Hepatocyte (in vitro differentiated cells): ENCODE results near the gene PPP2R3A. TPM values are rescaled to one million over a fixed set of nuclear protein-coding genes. Genes with fewer than 3 reads are reported as not detected.

Source experiments
- DNase-seq: peaks from one replicate; pipeline ENCODE4 v3.0.0-alpha.2; 2016; ENCODE audit warnings: low spot score
- H2AFZ ChIP-seq: fragments of 200-600 bp; sonication (generic); 2 replicates; pipeline ENCODE4 v1.6.0; 2016; ENCODE audit warnings: antibody characterized with exemption, mild to moderate bottlenecking
- H3K27ac ChIP-seq: fragments of 200-600 bp; sonication (generic); 2 replicates; pipeline ENCODE4 v1.5.1; 2016; ENCODE audit warnings: mild to moderate bottlenecking
- H3K27me3 ChIP-seq: fragments of 200-600 bp; sonication (generic); 2 replicates; pipeline ENCODE4 v1.6.1; 2016
- H3K36me3 ChIP-seq: fragments of 200-600 bp; sonication (generic); replicated peaks from 2 replicates; pipeline ENCODE4 v1.5.1; 2016; ENCODE audit warnings: low read depth; ENCODE audit not compliant: insufficient read depth
- H3K4me1 ChIP-seq: fragments of 200-600 bp; sonication (generic); 2 replicates; pipeline ENCODE4 v1.5.1; 2016; ENCODE audit warnings: mild to moderate bottlenecking, moderate library complexity; ENCODE audit not compliant: insufficient read depth
- H3K4me2 ChIP-seq: fragments of 200-600 bp; sonication (generic); 2 replicates; pipeline ENCODE4 v1.6.0; 2016
- H3K4me3 ChIP-seq: fragments of 200-600 bp; sonication (generic); 2 replicates; pipeline ENCODE4 v1.5.1; 2016; ENCODE audit warnings: mild to moderate bottlenecking
- H3K79me2 ChIP-seq: fragments of 200-600 bp; sonication (generic); 2 replicates; pipeline ENCODE4 v1.6.0; 2017; ENCODE audit warnings: mild to moderate bottlenecking
- H3K9me2 ChIP-seq: fragments of 200-600 bp; sonication (generic); replicated peaks from 2 replicates; pipeline ENCODE4 v1.6.0; 2017; ENCODE audit warnings: mild to moderate bottlenecking; ENCODE audit not compliant: insufficient read depth
- H3K9me3 ChIP-seq: fragments of 200-600 bp; sonication (generic); 2 replicates; pipeline ENCODE4 v1.5.1; 2016; ENCODE audit warnings: low read depth, mild to moderate bottlenecking
- H4K20me1 ChIP-seq: fragments of 200-600 bp; sonication (generic); 2 replicates; pipeline ENCODE4 v1.6.0; 2016; ENCODE audit warnings: mild to moderate bottlenecking; ENCODE audit not compliant: insufficient read depth, poor library complexity, severe bottlenecking
- EZH2 ChIP-seq: fragments of 200-600 bp; sonication (generic); IDR thresholded peaks from 2 replicates; pipeline ENCODE4 v1.6.1; 2016; ENCODE audit warnings: antibody characterized with exemption, mild to moderate bottlenecking, borderline replicate concordance
- EZH2phosphoT487 ChIP-seq: fragments of 200-600 bp; sonication (generic); IDR thresholded peaks from one replicate; pipeline ENCODE4 v1.6.1; 2018; ENCODE audit warnings: antibody characterized with exemption, mild to moderate bottlenecking, low read depth, moderate library complexity; ENCODE audit not compliant: unreplicated experiment, severe bottlenecking
- WGBS: methylation state at CpG from one replicate; pipeline ENCODE4 v1.1.6; 2016; ENCODE audit warnings: low lambda C conversion rate; ENCODE audit errors: missing lambda C conversion rate; 5-methylcytosine and 5-hydroxymethylcytosine counted together
- polyA plus RNA-seq: library from polyadenylated mRNA; unstranded; fragments of >200 nt; fragmentation: Nextera tagmentation; extraction: Ambion mirVana; gene quantifications from 2 replicates; pipeline ENCODE4 v1.2.1, GENCODE V29; 2016
- total RNA-seq: library from RNA; depleted of rRNA; stranded (reverse); fragments of >200 nt; gene quantifications from 2 replicates; pipeline ENCODE4 v1.2.3, GENCODE V29; 2014
- TF ChIP-seq, protein P1 (sequence below): fragments of 200-600 bp; sonication (generic); IDR thresholded peaks from 2 replicates; pipeline ENCODE4 v1.5.1; 2016; ENCODE audit warnings: antibody characterized with exemption, mild to moderate bottlenecking; ENCODE audit not compliant: poor library complexity

Gene PPP2R3A
- total and polyA plus RNA-seq, 2 experiments from 2014 or later: 6.7 to 20.2 TPM

- Histone ChIP-seq H3K4me3 (no peak overlapping the region), H4K20me1 (peaks cover 100% of the 10 kb centered on the region), H3K9me3 (no peaks in the 10 kb centered on the region)
These were observed 208.5 kb downstream of the PPP2R3A start for GRCh38 chr3:136173939-136174490.

DNA sequence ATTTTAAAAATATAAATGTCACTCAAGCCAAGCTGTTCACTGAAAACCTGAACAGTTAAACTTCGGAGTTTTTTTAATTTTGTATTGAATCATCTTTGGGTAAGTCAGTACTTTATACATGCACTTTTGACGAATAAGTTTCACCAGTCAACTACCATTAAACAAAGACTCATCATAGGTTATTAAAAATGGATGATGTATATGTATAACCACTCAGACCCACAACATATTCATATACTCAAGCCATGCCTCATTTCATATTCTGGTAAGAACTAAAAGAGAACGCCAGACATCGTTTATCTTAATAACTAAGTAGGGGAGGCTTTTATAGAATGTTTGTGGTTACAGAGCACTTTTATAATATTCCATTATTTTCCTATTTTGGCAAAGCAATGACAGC lies 212.3 kb downstream of the PPP2R3A start:
- no peak for DNase-seq
- Histone ChIP-seq H2AFZ (no peak overlapping the region), H3K79me2 (peaks cover 99% of the 10 kb centered on the region), H3K27ac (no peak overlapping the region), H3K4me1 (peaks cover 4% of the 10 kb centered on the region), H4K20me1 (peaks cover 99% of the 10 kb centered on the region), H3K36me3 (no peaks in the 10 kb centered on the region), H3K9me2 (no peaks in the 10 kb centered on the region), H3K4me3 (no peak overlapping the region), H3K27me3 (no peaks in the 10 kb centered on the region), H3K9me3 (no peaks in the 10 kb centered on the region), H3K4me2 (no peak overlapping the region)
- TF ChIP-seq EZH2: no peak
- no peak for TF ChIP-seq EZH2phosphoT487
- 81% methylated on average over 4 of the region's 4 CpGs for WGBS

More at GRCh38 chr3:136173939-136174490, 208.5 kb downstream of the PPP2R3A start:
- no peaks in the 10 kb centered on the region for H3K9me2 ChIP-seq
- no peaks in the 10 kb centered on the region for H3K36me3 ChIP-seq
- DNase-seq: no peak
- H3K27ac ChIP-seq: no peak overlapping the region
- H2AFZ ChIP-seq: no peak overlapping the region
- peaks cover 100% of the 10 kb centered on the region for H3K79me2 ChIP-seq
- no peak overlapping the region for H3K4me2 ChIP-seq
- H3K4me1 ChIP-seq: peaks cover 4% of the 10 kb centered on the region
- no peak for TF ChIP-seq EZH2phosphoT487
- TF ChIP-seq, protein P1, sequence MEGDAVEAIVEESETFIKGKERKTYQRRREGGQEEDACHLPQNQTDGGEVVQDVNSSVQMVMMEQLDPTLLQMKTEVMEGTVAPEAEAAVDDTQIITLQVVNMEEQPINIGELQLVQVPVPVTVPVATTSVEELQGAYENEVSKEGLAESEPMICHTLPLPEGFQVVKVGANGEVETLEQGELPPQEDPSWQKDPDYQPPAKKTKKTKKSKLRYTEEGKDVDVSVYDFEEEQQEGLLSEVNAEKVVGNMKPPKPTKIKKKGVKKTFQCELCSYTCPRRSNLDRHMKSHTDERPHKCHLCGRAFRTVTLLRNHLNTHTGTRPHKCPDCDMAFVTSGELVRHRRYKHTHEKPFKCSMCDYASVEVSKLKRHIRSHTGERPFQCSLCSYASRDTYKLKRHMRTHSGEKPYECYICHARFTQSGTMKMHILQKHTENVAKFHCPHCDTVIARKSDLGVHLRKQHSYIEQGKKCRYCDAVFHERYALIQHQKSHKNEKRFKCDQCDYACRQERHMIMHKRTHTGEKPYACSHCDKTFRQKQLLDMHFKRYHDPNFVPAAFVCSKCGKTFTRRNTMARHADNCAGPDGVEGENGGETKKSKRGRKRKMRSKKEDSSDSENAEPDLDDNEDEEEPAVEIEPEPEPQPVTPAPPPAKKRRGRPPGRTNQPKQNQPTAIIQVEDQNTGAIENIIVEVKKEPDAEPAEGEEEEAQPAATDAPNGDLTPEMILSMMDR: no peak
- no peak for TF ChIP-seq EZH2
- H3K27me3 ChIP-seq: no peaks in the 10 kb centered on the region

GRCh38 chr3:136181741-136182140 lies 216.2 kb downstream of the PPP2R3A start:
- Histone ChIP-seq H4K20me1 (peaks cover 99% of the 10 kb centered on the region), H3K9me3 (no peaks in the 10 kb centered on the region), H3K9me2 (no peaks in the 10 kb centered on the region), H2AFZ (no peak overlapping the region), H3K27ac (no peak overlapping the region), H3K4me1 (peaks cover 10% of the 10 kb centered on the region), H3K27me3 (no peaks in the 10 kb centered on the region), H3K79me2 (peaks cover 99% of the 10 kb centered on the region), H3K4me2 (no peak overlapping the region), H3K4me3 (no peak overlapping the region), H3K36me3 (no peaks in the 10 kb centered on the region)
- WGBS: 95% methylated on average over 8 of the region's 8 CpGs
- TF ChIP-seq, protein P1: no peak
- TF ChIP-seq EZH2: no peak
- TF ChIP-seq EZH2phosphoT487: no peak
- no peak for DNase-seq

DNA sequence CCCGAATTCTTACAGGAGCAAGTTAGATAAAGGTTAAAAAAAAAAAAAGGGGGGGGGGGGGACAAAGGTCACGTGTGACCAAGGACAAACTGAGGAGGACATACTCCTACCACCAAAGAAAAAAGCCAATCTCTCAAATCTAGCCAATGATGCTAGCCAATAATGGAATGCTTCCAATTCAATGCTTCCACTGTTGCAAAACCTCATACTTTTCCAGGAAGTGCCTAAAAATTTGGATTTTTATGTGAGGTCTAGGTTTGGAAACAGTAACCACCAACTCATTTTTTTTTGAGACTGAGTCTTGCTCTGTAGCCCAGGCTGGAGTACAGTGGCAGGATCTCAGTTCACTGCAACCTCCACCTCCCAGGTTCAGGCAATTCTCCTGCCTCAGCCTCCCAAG lies 219.2 kb downstream of the PPP2R3A start:
- WGBS: 87% methylated on average over 2 of the region's 2 CpGs
- no peaks in the 10 kb centered on the region for H3K27me3 ChIP-seq
- peaks cover 19% of the 10 kb centered on the region for H3K4me1 ChIP-seq
- peaks cover 99% of the 10 kb centered on the region for H3K79me2 ChIP-seq
- H4K20me1 ChIP-seq: peaks cover 99% of the 10 kb centered on the region
- H3K4me3 ChIP-seq: no peak overlapping the region
- H3K27ac ChIP-seq: no peak overlapping the region
- no peak overlapping the region for H2AFZ ChIP-seq
- no peak for DNase-seq
- TF ChIP-seq, protein P1: no peak
- TF ChIP-seq EZH2 (no peak), EZH2phosphoT487 (no peak)
- no peak overlapping the region for H3K4me2 ChIP-seq
- H3K9me2 ChIP-seq: no peaks in the 10 kb centered on the region
- no peaks in the 10 kb centered on the region for H3K9me3 ChIP-seq
- no peaks in the 10 kb centered on the region for H3K36me3 ChIP-seq
